HG02852 (cell line): ENCODE results near the gene RUVBL2.

Experiments
- ATAC-seq: cut with Tn5 transposase; IDR thresholded peaks from one replicate; pipeline ENCODE4 v1.9.1; 2021; ENCODE audit warnings: mild to moderate bottlenecking, moderate library complexity; ENCODE audit not compliant: unreplicated experiment

RUVBL2 gene

GRCh38 chr19:48987323-48987722 is 6.4 kb upstream of the RUVBL2 start:
- no peak for ATAC-seq

GRCh38 chr19:48988286-48988685 is 5.4 kb upstream of the RUVBL2 start:
- ATAC-seq, result no peak

DNA sequence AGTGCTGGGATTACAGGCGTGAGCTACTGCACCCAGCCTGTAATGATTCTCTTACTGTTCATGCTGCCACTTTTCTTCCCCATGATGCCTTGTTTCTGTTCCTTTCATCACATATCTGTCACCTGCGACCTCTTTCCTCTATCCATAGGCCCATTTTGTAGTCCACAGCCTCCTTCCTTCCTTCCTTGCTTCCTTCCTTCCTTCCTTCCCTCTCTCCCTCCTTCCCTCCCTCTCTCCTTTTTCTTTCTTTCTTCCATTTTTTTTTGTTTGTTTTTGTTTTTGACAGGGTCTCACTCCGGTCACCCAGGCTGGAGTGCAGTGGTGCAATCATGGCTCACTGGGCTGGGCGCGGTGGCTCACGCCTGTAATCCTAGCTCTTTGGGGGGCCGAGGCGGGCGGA is 4.8 kb upstream of the RUVBL2 start:
- no peak for ATAC-seq

DNA sequence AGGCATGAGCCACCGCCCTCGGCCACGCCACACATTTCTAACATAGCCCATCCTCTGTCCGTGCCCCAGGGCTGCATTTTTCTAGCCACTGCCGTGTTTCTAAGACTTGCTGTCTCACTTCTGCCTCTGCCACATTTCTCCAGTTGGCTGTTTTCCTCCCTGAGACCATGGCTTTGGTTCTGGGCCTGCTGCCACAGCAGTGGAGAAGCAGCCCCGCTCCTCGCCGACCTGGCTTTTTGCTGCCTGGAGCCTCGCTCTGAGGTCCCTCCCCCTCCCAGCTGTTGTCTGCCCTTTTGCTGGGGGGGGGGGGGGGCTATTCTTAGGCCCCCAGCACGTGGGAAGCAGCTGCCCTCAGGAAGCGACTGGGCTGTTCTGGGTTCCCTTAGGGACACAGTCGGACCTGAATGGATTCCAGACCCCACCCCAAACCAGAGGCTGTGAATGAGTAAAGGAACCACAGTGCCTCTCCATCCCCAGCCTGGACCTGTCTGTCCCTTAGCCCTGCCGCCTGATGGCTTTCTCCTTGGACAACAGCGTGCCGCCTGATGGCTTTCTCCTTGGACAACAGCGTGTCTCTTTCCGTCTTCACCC is 3.9 kb upstream of the RUVBL2 start:
- no peak for ATAC-seq

DNA sequence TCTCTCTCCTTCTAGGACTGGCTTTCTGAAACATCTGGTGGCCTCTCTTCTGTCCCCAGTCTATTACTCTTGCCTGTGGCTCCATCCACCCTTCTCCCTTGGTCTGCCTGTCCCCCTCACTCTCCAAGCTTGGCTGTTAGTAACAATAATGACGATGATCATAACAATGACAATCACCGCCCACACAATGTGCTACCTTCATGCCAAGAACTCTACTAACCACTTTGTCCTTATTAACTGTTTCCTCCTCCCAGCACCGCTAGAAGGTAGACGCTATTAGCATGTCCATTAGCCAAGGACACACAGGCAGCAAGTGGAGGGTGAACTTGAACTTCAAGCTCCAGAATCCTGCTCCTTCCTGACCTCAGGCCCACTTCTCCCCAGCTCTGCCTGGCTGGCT is 3.3 kb upstream of the RUVBL2 start:
- ATAC-seq, result no peak

- no peak for ATAC-seq
Measured at GRCh38 chr19:48991011-48991609, 2.6 kb upstream of the RUVBL2 start.

DNA sequence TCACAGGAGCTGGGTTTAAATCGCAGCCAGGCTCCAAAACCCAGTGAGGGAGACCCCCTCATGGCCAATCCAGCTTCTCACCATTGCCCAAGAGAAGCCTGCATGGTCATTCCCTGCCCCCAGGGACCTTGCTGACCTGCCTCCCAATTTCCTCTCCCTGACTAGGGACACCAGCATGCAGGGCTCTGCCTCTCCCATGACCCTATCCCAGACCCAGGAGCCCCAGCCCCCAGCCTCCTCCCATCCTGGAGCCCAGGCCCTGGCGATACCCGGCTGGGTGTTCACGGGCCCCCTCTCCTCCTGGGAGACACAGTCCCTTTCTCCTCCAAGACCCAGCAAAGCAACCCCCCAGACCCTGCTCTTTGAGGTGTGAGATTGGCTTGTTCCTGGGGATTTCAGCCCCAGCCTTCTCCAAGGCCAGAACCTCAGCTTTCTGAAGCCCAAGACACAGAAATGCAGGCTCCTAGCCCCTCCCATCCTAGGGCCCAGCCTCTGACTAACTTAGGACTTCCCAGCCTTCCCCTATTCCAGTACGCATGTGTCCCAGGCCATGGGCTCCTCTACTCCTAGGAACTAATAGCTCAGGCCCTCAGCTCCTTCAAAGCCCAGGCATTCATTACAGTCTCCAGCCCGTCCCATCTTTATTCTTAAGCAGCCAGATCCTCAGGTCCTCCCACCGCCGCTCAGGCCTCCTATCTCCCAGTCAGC is 1.7 kb upstream of the RUVBL2 start:
- ATAC-seq, result no peak

DNA sequence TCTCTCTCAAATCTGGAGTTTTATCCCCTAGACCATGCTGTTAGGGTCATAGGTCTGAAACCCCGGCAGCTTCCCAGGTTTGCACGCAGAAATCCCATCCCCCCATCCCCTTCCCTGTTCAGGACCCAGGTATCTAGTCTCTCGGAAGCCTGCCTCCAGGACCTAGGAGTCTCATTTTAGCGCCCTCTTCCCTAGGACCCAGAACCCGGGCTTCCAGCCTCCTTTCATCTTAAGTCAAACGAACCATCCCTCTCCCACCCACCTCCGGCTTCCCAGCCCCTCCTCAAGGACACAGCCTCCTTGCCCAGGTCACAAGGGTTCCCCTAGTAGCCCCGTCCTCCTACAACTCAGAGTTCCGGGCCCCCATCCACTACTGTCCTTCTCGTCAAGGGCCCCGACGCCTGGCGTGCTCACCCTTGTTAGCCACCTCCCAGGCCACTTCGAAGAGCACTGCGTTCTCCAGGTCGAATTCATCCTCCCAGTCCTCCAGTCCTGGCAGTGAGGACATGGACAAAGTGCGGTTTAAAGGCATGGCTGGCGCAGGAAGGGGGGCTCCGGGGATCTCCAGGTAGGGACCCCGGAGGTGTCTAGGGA is 1.0 kb upstream of the RUVBL2 start:
- no peak for ATAC-seq

- ATAC-seq, result no peak
Measured at GRCh38 chr19:48994035-48994386, 324 bp downstream of the RUVBL2 start.

- ATAC-seq, result no peak
Measured at GRCh38 chr19:48997972-48998371, 4.3 kb downstream of the RUVBL2 start.

GRCh38 chr19:48999481-49000325 is 6.0 kb downstream of the RUVBL2 start:
- ATAC-seq, result no peak

DNA sequence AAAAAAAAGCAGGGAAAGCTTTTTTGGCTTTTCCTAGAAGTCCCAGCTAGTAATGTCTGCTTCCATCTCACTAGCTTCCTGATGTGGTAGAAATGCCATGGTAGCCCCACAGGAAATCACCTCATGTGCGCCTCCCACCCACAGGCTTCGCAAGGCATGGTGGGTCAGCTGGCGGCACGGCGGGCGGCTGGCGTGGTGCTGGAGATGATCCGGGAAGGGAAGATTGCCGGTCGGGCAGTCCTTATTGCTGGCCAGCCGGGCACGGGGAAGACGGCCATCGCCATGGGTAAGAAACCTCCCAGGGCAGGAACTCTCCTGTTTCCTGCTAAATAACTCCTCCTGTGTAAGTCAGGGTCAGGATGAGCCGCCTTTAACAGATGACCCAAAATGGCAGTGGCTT is 10.4 kb downstream of the RUVBL2 start:
- ATAC-seq, result no peak

DNA sequence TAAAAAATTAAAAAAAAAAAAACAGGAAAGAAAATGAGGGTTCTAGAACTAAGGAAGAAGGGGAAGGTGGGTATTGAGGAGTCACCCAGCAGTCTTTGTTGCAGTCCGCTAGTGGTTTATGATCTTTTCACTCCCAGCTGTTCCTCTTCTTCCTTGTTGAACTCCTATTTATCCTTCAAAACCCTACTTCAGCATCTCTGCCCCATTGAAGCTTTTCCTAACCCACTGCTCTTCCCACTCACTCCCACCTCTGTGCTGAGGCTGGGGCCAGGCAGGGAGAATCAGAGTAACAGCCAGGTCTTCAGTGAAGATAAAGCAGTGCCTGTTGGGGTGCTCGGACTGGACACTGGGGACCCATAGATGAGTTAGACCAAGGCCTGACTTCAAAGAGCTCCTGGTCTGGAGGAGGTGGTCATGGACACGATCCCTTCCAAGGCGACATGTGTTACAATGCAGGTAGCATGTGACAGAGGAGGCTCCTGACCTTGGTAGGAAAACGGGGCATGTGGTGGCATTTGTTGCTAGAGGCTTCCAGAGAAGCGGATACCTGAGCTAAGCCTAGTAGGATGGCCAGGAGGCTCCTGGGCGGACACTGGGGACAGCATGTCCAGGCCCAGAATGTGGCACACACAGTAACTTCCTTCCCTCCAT is 11.4 kb downstream of the RUVBL2 start:
- ATAC-seq, result no peak

DNA sequence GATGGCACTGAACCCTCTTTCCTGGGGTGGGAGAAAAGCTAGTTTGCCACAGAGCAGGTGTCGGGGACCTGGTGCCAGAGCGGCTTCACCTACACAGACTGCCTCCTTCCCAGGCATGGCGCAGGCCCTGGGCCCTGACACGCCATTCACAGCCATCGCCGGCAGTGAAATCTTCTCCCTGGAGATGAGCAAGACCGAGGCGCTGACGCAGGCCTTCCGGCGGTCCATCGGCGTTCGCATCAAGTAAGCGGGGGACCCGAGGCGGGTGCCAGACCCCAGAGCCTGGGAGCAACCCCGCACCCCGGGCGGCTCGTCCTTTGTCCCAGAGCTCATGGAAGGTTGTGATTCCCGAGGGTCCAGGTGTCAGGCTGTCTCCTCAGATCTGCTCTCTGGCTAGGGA is 13.2 kb downstream of the RUVBL2 start:
- ATAC-seq, result no peak

- ATAC-seq, result no peak
Measured at GRCh38 chr19:49009828-49010227, 16.1 kb downstream of the RUVBL2 start.

GRCh38 chr19:49010453-49010852 is 16.8 kb downstream of the RUVBL2 start:
- no peak for ATAC-seq

DNA sequence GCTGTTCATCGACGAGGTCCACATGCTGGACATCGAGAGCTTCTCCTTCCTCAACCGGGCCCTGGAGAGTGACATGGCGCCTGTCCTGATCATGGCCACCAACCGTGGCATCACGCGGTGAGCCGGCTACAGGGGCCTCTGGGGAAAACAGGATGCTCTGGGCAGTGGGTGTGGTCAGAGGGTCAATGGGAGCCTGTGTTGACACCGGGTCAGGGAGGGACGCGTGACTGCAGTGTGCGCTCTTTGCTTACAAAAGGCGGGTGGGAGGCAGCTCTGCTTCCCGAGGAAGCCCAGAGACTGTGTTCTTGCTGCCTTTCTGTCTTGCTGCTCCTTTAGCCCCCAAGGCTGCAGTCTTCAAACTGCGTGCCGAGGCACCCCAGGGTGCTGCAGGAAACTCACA is 17.5 kb downstream of the RUVBL2 start:
- no peak for ATAC-seq

- ATAC-seq, result no peak
Measured at GRCh38 chr19:49014123-49014869, 20.6 kb downstream of the RUVBL2 start.

DNA sequence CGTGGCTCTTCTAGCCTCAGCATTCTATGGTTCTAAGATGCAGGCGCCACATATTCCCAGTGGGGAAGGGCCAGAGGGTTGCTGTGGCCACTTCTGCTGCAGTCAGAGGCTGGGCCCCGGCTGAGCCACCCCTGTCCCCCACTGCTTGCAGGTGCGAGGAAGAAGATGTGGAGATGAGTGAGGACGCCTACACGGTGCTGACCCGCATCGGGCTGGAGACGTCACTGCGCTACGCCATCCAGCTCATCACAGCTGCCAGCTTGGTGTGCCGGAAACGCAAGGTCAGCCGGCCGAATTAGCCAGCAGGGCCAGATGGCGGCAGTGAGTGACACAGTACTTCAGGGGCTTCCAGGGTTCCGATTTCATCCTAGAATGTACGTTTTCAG is 21.2 kb downstream of the RUVBL2 start:
- ATAC-seq, result no peak
